ENCODE data around the gene GOLGA1. TPM values are rescaled to one million over a fixed set of nuclear protein-coding genes. Genes with fewer than 3 reads are reported as not detected.
A peak's percentile ranks its signal among the peaks of the same experiment; 100 is the strongest.

Gene GOLGA1
- total and polyA plus RNA-seq, 10 of the 15 experiments (the other 5 are each of a cell fraction or from before 2014, with no cell fraction given), result 2.9 to 14.1 (median 8.1) TPM

DNA sequence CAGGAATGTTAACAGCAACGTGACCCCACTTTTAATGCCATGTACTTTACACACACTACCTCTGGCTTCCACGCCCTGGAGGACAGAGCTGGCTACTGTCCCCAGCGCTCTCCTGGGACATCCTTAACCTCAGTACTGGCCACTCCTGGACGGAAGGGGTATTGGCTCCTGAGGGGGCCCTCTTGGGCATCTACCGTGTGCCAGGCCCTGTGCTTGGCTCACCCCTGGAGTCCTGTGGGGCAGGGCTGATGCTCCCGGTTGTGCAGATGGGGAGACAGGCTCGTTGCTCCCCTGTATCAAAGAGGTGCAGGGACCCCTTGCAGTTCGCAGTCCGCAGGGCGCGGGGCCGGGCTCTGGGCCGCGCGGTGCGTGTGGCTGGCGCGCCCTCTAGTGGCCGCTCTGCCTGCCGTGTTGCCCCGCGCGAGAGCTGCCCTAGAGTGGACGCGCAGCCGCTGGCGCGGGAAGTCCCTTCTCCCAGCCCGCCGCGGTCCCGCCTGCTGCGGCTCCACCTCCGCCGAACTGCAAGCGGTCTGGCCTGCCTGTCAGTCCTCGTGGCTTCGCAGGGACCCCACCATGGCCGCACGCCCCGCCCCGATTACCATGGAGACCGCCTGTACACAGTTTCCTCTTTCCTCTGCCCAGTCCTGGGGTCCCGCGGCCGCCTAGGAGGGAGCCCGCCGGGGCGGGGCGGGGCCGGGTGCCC, 87.9 kb downstream of the GOLGA1 start, which contains the start of gene WDR38 (continued):
- TF ChIP-seq, protein P1, sequence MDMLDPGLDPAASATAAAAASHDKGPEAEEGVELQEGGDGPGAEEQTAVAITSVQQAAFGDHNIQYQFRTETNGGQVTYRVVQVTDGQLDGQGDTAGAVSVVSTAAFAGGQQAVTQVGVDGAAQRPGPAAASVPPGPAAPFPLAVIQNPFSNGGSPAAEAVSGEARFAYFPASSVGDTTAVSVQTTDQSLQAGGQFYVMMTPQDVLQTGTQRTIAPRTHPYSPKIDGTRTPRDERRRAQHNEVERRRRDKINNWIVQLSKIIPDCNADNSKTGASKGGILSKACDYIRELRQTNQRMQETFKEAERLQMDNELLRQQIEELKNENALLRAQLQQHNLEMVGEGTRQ (IDR thresholded peaks at IDR 0.05; ENCODE audit: borderline replicate concordance, low read depth, low read length), result no peak
- peak; percentile 90; the same call in 1 of the 2 replicates for TF ChIP-seq ZNF207 (IDR thresholded peaks at IDR 0.05; ENCODE audit: borderline replicate concordance)
- no peak for TF ChIP-seq SMAD5 (IDR thresholded peaks at IDR 0.05; ENCODE audit: low read depth)
- TF ChIP-seq, protein P2, sequence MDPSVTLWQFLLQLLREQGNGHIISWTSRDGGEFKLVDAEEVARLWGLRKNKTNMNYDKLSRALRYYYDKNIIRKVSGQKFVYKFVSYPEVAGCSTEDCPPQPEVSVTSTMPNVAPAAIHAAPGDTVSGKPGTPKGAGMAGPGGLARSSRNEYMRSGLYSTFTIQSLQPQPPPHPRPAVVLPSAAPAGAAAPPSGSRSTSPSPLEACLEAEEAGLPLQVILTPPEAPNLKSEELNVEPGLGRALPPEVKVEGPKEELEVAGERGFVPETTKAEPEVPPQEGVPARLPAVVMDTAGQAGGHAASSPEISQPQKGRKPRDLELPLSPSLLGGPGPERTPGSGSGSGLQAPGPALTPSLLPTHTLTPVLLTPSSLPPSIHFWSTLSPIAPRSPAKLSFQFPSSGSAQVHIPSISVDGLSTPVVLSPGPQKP (IDR thresholded peaks at IDR 0.05; ENCODE audit: low read depth, low read length), result no peak
- TF ChIP-seq, protein P3, sequence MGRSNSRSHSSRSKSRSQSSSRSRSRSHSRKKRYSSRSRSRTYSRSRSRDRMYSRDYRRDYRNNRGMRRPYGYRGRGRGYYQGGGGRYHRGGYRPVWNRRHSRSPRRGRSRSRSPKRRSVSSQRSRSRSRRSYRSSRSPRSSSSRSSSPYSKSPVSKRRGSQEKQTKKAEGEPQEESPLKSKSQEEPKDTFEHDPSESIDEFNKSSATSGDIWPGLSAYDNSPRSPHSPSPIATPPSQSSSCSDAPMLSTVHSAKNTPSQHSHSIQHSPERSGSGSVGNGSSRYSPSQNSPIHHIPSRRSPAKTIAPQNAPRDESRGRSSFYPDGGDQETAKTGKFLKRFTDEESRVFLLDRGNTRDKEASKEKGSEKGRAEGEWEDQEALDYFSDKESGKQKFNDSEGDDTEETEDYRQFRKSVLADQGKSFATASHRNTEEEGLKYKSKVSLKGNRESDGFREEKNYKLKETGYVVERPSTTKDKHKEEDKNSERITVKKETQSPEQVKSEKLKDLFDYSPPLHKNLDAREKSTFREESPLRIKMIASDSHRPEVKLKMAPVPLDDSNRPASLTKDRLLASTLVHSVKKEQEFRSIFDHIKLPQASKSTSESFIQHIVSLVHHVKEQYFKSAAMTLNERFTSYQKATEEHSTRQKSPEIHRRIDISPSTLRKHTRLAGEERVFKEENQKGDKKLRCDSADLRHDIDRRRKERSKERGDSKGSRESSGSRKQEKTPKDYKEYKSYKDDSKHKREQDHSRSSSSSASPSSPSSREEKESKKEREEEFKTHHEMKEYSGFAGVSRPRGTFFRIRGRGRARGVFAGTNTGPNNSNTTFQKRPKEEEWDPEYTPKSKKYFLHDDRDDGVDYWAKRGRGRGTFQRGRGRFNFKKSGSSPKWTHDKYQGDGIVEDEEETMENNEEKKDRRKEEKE (IDR thresholded peaks at IDR 0.05), result 0 out of 2 replicates have a peak, but pooled peaks have one; percentile 18
- TF ChIP-seq BACH1 (IDR thresholded peaks at IDR 0.05; ENCODE audit: borderline replicate concordance), result peak; percentile 81
- TF ChIP-seq EZH2 (IDR thresholded peaks at IDR 0.05; ENCODE audit: borderline replicate concordance, control insufficient read depth, low read depth, low read length), result no peak
- TF ChIP-seq CHD2 (IDR thresholded peaks at IDR 0.05; ENCODE audit: borderline replicate concordance, low read depth, low read length), result 0 out of 2 replicates have a peak, but pooled peaks have one; percentile 44
- TF ChIP-seq NFYA (IDR thresholded peaks at IDR 0.05; ENCODE audit: borderline replicate concordance, low read depth, low read length), result no peak
- no peak for TF ChIP-seq MTA3 (IDR thresholded peaks at IDR 0.05; ENCODE audit: borderline replicate concordance, low read length)
- no peak for TF ChIP-seq CREB1 (IDR thresholded peaks at IDR 0.05; ENCODE audit: low read depth)
- TF ChIP-seq SIX5 (IDR thresholded peaks at IDR 0.05; ENCODE audit: low read depth, low read length, severe bottlenecking), result no peak
- TF ChIP-seq, protein P4, sequence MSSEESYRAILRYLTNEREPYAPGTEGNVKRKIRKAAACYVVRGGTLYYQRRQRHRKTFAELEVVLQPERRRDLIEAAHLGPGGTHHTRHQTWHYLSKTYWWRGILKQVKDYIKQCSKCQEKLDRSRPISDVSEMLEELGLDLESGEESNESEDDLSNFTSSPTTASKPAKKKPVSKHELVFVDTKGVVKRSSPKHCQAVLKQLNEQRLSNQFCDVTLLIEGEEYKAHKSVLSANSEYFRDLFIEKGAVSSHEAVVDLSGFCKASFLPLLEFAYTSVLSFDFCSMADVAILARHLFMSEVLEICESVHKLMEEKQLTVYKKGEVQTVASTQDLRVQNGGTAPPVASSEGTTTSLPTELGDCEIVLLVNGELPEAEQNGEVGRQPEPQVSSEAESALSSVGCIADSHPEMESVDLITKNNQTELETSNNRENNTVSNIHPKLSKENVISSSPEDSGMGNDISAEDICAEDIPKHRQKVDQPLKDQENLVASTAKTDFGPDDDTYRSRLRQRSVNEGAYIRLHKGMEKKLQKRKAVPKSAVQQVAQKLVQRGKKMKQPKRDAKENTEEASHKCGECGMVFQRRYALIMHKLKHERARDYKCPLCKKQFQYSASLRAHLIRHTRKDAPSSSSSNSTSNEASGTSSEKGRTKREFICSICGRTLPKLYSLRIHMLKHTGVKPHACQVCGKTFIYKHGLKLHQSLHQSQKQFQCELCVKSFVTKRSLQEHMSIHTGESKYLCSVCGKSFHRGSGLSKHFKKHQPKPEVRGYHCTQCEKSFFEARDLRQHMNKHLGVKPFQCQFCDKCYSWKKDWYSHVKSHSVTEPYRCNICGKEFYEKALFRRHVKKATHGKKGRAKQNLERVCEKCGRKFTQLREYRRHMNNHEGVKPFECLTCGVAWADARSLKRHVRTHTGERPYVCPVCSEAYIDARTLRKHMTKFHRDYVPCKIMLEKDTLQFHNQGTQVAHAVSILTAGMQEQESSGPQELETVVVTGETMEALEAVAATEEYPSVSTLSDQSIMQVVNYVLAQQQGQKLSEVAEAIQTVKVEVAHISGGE (CRISPR knock-in tag; IDR thresholded peaks at IDR 0.05), result no peak
- no peak; the same call in 1 of the 2 replicates for TF ChIP-seq TARDBP (IDR thresholded peaks at IDR 0.05; ENCODE audit: borderline replicate concordance)
- no peak for TF ChIP-seq ZNF274 (IDR thresholded peaks at IDR 0.05; ENCODE audit: insufficient read depth, insufficient read length)
- TF ChIP-seq POLR2AphosphoS2 (IDR thresholded peaks at IDR 0.05; ENCODE audit: low read depth, low read length), result no peak
- TF ChIP-seq, protein P5, sequence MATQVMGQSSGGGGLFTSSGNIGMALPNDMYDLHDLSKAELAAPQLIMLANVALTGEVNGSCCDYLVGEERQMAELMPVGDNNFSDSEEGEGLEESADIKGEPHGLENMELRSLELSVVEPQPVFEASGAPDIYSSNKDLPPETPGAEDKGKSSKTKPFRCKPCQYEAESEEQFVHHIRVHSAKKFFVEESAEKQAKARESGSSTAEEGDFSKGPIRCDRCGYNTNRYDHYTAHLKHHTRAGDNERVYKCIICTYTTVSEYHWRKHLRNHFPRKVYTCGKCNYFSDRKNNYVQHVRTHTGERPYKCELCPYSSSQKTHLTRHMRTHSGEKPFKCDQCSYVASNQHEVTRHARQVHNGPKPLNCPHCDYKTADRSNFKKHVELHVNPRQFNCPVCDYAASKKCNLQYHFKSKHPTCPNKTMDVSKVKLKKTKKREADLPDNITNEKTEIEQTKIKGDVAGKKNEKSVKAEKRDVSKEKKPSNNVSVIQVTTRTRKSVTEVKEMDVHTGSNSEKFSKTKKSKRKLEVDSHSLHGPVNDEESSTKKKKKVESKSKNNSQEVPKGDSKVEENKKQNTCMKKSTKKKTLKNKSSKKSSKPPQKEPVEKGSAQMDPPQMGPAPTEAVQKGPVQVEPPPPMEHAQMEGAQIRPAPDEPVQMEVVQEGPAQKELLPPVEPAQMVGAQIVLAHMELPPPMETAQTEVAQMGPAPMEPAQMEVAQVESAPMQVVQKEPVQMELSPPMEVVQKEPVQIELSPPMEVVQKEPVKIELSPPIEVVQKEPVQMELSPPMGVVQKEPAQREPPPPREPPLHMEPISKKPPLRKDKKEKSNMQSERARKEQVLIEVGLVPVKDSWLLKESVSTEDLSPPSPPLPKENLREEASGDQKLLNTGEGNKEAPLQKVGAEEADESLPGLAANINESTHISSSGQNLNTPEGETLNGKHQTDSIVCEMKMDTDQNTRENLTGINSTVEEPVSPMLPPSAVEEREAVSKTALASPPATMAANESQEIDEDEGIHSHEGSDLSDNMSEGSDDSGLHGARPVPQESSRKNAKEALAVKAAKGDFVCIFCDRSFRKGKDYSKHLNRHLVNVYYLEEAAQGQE (IDR thresholded peaks at IDR 0.05; ENCODE audit: low read depth, low read length), result no peak
